ENCODE data around the gene SLC23A1.

- TF ChIP-seq CREB5 (CRISPR knock-in tag; IDR thresholded peaks at IDR 0.05; ENCODE audit: low read depth) (no peak), RARB (CRISPR knock-in tag; IDR thresholded peaks at IDR 0.05) (no peak), PATZ1 (CRISPR knock-in tag; IDR thresholded peaks at IDR 0.05; ENCODE audit: borderline replicate concordance) (no peak)
Measured at GRCh38 chr5:139382807-139383206, 290 bp downstream of the SLC23A1 start.
